ENCODE results near the gene WDR77.

Gene WDR77

DNA sequence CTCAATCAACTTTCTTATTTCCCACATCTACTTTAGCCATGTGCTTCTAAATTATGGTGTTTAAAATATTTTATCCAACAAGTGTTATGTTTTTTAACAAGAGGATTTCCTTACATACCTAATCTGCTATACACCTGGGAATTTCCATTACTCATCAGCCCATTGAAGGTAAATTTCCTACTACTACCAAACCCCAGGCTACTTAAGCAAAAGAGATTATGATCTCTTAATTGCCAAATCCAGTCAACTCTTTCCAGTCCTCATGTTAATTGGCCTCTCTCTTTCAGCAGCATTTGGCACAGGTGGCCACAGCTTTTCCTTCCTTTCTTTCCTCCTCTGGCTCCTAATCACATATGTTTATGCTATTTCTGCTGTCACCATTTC is 19.7 kb upstream of the WDR77 start:
- no peak for DNase-seq

DNA sequence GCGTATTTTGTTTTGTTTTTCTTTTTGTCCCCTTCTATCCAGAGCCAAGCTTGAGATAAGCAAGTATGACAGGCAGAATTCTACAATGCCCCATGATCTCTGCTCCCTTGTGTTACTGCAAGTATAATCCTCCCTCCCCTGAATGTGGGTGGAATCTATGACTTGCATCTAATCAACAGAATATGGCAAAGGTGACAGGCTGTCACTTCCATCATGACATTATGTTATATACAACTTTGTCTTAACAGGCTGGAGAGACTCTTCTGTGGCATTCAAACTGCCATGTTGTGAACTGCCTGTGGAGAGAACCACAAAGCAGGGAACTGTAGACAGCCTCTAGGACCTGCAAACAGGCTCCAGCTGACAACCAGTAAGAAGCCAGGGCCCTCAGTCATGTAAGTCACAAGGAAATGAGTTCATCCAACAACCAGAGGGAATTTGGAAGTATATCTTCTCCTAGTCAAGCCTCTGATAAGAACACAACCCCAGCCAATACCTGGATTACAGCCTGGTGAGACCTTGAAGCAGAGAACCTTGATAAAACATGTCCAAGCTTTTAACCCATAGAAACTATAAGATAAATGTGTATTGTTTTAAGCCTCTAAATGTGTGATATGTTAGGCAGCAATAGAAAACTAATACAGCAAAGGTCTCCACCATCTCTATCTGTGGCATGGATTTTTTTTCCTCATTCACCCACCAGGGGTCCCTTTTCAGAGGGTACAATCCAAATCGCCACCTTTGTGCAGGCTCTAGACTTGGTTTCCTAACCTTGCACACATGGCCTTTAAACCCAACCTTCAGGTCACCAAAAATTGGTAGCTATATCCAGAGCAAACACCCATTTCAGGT is 19.0 kb upstream of the WDR77 start:
- peak; percentile 48 for DNase-seq

DNA sequence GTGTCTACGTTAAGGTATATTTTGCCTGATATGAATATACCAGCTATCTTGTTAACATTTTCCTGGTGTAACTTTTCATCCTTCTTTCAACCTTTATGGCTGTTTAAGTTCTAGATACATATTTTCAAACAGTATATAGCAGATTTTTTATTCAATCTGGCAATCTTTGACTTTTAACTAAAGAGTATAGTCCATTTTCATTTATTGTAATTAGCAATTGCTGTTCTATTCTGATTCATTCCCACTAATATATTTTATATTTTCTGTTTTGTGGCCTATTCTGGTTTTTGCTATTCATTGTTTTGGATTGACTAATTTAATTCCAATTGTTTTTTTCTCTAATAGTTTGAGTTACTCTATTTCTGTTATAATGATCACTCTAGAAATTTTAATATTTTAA is 17.4 kb upstream of the WDR77 start:
- no peak for DNase-seq

DNA sequence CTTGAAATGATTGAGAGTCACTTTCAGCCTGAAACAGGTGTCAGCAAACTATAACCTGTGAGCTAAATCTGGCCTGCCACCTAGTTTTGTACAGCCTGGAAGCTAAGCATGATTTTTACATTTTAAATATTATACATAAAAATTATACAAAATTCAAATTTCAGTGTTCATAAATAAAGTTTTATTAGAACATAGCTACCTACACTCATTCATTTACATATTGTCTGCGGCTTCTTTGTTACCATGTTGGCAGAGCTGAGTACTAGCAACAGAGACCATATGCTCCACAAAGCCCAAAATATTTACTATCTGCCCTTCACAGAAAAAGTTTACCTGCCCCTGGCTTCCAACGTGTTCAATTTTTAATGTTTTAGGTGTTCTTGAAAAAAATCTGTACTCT is 16.7 kb upstream of the WDR77 start:
- DNase-seq, result no peak

DNA sequence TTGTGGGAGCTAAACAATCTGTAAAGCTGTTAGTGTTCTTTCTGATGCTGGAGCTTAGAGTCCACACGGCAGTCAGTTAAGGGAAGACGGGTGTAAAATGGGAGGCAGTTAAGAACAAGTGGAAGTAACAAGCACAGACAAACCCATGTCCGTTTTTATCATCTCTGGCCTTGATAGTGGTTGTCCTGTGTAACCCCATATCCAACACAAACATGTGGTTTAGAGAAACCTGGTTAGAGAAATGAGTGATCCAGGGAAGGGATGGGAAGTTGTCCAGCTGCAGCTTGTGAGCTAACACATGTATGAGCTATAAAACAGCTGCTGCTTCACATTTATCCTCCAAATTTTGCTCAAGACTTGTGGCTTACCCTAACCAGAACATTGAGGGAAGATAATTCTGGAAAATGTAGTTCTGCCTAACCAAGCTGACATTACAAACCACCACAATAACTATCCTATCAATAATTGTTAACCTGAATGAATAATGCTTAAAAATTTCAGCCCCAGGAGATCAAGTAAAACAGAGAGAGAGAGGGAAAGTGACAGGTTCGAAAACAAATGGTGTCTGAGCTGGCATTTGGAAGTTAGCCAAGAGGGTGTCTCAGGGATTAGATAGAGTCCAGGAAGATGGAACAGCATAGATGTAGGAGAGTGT is 14.1 kb upstream of the WDR77 start:
- DNase-seq, result peak; percentile 75

DNA sequence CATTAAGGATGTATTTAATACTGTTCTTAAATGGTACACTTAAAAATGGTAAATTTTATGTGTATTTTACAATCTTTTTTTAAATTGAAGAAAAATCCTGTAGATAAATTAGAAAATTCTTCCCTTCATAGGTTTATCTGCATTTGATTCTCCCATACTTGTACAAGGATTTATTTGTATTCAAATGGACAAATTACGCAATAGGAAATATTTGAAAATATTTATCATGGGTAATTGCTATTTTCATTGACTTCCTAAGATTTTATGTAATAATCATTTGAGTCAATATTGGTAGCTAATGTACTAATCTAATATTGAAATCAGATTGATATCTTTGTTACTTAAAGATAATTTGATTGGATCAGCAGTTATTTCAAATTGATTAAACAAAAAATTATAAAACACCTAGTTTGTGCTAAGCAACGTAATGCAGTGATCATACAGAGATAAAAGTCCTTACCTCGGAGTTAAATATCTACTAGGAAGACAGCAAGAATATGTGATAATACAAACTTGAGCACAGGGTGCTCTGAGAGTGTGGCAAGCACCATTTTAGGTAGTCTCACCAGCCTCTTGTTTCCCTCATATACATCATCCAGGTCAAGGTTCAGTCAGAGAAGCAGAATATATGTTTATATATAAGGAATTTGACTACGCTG is 13.4 kb upstream of the WDR77 start:
- no peak for DNase-seq

DNA sequence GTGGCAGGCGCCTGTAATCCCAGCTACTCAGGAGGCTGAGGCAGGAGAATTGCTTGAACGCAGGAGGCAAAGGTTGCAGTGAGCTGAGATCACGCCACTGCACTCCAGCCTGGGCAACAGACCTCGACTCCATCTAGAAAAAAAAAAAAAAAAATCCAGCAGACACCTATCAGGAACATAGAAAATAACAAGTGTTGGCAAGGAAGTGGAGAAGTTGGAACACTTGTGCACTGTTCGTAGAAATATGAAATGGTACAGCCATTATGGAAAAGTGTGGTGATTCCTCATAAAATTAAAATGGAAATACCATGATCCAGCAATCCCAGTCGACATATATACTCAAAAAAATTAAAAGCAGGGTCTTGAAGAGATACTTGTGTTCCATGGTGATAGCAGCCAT is 12.7 kb upstream of the WDR77 start:
- no peak for DNase-seq

DNA sequence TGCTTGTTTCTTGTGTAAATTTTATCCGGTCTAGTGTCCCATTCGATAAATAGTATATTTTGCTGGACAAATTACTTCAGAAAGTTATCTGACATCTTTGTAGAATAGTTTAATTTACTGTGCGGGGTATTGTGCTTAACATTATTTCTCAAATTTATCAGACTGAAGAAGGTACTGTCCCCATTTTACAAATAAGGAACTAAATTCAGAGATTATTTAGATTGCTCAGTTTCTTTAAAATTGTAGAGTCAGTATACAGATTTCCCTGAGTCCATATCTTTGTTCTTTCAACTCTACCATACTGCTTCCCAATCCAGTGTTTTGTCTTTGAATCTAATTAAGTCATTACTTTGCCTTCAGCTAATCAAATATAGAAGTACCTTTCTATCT is 6.6 kb upstream of the WDR77 start:
- DNase-seq, result no peak

DNA sequence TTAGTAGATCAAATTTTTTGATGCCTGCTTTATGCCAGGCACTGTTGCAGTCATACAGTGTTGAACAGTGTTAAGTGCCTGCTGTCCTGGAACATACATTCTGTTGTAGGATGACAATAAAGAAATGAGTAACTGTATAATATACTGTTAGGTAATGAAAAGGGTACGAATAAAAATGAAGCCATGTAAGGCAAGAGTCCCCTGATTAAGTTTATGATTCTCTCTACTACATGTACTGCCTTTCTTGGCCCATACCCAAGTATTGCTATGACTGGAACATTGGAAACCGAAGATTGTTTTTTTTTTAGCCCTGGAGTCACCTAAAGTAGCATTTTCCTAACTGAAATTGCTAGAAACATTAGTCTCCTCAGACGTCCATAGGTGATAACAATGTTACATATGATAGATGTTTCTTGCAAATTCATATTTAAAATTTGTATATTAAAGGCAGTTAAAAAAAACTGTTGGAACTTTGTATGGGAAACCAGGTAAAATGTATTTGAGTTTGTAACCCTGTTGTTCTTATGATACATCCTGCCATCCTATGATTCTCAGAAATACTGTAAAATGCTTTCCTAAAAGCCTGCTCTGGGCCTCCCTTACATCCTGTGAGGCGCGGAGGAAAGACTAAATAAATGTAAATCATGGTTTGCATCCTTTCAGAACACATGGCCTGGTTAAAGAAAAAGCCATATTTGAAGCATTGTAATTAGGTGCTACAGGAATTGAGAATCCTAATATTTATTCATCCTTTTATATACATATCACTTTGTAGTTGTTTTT is 6.0 kb upstream of the WDR77 start:
- no peak for DNase-seq

DNA sequence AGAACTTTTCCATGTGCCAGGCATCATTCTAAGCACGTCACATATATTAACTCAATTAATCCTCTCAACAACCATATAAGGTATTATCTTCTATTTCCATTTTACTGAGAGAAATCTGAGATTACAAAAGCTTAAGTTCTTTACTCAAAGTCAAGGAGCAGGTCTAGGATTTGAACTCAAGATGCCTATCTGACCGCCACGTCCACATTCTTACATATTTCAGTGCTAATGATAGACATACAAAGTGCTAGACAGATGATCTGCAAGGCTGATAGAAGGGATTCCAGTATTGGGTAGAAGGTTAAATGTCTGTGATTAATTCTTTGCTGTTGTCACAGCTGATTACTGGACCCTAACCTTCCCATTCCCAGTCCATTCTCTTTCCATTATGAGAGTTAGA is 4.7 kb upstream of the WDR77 start:
- DNase-seq, result no peak

DNA sequence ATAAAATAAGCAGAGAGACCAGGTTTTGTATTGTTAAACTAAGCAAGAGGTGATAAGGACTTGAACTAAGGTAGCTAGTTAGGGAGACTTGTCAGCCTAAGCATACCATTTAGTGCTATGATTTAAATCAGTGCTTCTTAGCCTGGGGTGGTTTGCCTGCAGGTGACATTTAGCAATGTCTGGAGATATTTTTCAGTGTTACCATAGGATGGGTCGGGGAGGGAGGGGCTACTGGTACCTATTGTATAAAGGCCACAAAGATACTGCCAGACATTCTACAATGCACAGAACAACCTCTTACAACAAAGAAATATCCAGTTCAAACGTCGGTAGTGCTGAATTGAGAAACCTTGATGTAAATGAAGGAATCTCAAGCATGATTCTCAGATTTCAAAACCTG is 3.5 kb upstream of the WDR77 start:
- no peak for DNase-seq

DNA sequence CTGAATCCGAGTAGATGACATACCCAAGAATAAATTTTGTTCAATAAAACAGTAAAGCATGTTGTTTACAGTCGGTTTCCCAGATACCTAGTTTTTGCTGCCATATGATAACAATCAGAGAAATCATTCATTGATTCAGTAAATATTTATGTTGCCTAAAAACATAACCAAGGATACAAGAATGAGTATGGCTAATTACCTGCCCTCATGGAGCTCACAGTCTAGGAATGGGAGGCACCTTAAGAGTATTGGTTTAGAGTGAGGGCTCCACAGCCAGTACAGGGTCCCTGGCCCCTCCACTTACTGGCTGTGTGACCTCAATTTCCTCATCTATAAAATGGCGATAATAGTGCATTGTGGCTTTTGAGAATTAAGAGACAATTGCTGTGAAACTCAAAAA is 1.1 kb upstream of the WDR77 start:
- DNase-seq, result no peak

DNA sequence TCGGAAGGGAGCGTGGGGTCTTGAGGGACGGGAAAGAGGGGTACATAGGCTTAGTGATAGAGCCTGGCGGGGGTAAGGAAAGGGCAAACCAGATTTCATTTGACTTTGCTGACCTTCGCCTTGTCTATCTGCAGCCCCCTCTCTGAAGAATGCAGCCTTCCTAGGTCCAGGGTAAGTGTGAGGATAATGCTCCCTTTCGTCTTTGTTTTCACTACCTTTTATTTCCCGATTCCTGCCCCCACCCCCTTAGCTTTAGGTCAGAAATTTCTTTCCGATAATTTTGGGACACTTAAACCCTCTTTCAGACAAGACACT is 604 bp upstream of the WDR77 start:
- DNase-seq, result no peak

DNA sequence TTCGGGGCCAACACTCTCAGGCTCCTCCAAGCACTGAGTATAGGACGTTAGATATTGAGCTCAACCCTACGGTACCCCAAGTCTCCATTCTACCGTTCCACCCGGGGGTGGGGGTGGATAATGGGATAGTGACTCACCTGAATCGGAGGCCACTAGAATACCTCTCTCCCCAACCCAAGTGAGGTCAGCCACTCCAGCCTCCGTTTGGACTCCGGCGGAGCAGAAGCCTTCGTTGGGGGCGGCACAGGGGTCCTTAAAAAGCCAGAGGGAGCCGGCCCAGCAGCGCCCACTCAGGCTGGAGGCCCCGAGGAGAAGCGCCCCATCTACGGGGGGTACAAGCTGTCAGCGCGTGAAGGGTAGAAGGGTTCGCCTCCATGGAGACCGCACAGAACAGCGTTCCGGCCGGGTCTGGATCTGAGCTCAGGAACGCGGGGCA is 556 bp downstream of the WDR77 start:
- DNase-seq, result peak; percentile 27

DNA sequence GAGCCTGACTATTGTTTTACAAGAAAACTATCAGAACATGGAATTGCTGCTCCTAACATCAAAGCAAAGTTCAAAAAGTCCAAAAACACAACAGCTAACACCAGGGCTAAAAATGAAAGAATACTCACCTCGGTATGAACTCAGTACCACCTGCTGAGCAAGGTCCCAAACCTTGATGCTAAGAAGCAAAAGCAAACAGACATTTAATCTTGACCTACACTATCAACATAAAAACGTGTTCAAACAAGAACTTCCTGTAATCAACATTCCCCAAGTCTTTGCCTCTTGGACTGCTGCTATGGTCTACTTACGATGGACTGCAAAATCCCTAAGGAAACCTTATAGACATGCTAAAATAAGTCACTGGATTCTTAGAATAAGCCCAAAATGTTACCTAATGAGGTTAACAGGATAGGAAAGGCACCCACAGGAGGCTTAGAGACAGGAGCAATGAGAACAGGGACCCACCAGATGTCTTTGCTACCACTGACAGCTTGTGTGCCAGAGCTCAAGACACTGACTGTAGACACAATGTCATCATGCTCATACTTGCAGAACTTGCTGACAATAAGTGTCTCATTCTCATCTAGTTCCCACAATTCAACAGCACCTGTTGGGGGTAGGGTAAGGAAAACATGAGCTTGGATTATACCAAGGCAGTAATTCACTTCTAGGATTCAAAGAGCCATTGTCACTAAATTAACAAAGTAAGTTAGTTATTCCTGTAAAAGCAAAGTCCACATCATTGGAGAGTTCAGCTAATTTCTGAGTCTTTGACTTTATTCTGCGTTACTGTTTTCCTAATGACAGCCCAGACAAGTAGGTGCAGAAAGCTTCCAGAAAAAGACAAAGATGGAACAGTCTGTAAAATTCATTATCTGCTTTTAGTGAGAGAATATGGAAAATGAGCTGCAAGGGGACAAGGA is 1.8 kb downstream of the WDR77 start:
- DNase-seq, result no peak

DNA sequence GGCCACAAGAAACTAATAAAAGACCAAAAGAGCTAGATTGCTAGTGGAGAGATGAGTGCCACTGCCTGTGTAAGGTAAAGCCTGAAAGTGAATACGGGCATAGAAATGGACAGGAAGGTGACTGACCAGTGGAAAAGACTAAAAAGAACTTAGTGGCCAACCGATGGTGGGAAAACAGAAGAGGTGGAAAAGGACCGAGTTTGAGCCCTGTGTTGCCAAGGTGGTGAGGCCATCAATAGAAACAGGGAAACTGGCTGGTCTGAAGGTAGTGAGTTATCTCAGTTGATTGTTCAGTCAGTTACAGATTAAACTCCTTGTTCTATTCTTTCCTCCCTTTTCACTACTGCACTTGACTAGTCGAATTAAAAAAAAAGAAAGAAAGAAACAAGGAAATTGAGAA is 2.5 kb downstream of the WDR77 start:
- DNase-seq, result no peak

DNA sequence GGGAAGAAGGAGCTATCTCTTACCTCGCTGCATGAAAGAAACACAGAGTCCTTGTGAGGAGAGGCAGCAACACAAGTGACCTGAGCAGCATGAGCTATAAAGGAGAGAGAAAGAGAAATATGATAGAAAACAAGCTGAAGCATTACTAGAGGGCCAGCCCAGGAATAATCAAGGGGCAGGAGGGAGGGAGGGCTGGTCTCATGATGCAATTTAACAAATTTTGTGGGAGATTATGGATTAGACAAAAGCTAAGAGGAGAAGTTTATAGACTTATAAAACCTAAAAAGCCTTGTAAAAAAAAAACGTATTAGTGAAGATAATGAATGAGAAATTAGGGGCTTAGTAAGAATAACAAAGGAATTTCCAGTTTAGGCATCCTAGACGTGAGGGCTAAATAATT is 5.0 kb downstream of the WDR77 start:
- no peak for DNase-seq

DNA sequence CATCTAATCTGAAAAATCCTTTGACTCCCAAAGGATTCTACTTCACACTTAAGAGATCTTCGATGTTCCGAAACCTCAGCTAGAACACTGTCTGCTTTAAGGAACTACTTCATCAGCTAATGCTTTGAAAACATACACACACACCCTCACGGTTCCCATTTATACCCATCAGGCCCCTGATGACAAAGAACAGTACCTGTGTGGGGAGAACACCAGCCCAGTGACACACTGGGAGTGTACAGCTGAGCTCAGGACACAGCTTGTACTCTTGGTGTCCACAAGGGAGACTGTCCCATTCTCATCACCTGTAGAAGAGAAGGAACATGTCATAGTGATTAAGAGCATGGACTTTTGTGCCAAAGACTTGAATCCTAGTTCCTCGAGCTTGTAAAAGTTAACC is 6.6 kb downstream of the WDR77 start:
- no peak for DNase-seq

DNA sequence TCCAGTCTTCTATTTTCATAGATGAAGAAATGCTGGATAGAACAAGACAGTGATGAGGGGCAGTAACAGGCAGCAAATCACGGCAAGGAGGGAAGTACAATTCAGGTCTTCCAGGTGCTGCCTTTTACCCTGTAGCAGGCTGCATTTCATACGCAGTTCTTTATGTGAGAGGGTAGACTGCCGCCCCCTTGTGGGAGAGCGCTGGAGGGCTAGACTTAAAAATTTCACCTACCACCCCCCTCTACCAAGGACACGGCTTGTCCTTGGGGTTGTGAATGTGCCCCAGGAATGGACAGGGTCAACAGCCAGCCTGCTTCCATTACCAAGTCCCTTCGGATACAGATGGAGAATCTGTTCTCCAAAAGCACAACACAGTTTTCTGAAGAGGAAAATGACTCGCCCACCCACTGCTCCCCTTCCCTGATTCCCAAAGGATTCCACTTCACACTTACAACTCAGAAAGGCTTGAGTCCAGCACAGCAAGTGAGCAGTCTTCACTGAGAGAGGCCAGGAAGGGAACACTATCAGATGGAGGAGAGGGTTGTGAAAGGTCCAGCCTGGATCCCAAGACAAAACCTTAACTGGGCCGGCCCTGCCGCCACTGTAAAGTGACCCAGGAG is 7.4 kb downstream of the WDR77 start:
- DNase-seq, result peak; percentile 53

DNA sequence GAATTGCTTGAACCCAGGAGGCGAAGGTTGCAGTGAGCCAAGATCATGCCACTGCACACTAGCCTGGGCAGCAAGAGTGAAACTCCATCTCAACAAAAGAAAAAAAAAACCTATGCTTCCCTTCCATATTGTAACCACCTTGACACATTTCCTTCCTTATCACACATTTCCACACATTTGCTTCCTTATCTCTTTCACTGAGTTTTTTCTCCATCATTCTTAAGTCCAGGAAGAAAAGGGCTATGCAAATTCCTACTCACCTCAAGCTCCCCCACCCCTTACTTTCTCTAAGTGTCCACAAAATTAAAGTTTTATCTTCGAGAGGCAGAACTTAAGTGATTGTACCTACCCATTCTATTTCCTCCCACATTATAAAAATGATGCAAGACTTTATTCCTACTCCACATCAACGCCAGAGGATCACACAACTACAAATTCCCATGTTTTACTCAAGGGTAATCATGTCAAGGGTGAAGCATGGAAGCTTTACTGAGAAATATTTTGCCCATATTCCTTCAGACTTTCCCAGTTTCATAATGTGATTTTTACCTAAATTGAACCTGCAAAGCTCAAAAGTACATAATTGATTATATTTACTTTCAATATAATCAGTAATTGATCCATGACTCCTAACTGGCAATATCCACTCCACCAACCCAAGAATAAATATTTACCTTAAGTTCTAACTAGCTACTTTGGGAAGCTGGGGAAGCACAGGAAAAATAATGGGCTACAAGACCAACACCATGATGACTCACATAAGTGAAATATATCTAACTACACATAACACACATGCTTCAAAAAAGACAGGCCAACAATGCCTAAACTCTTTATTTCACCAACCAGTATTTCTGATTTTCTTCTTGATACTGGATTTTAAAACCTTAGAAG is 9.3 kb downstream of the WDR77 start:
- DNase-seq, result no peak

DNA sequence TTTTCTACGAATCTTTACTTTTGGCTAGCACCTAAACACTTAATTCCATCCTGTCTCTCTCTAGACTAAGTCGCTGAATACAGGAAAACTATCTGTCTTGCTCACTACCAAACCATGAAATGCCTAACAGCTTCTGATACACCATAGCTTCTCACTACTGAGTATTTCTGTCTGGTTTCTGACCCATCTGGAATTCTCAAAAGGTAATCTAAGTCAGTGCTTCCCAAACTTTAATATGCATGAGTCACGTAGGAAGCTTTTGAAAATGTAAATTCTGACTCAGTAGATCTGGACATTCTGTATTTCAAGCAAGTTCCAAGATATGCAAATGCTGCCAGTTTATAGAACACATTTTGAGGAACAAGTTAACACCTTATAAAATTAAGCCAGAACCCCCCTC is 12.3 kb downstream of the WDR77 start:
- DNase-seq, result no peak

Measured in hematopoietic multipotent progenitor cell treated with erythropoietin and hydrocortisone succinate and interleukin-3 and kit ligand, for 8 days (in vitro differentiated cells).